Naive thymus-derived CD4-positive, alpha-beta T cell (primary cell): ENCODE results near the gene ASPG. TPM values are rescaled to one million over a fixed set of nuclear protein-coding genes. Genes with fewer than 3 reads are reported as not detected.

Experiments
- ATAC-seq: fragments of 150-1000 bp; cut with Tn5 transposase; 2 replicates; pipeline ENCODE4 v1.10.0; 2021; ENCODE audit warnings: mild to moderate bottlenecking, moderate library complexity
- CTCF ChIA-PET: fragments of 350-600 bp; sonication (Branson Sonifier 250); formaldehyde crosslinking; loops from one replicate; lab custom pipeline; 2021; ENCODE audit warnings: antibody characterized with exemption; lab: Charles Lee
- POLR2A ChIA-PET: fragments of 350-600 bp; sonication (Branson Sonifier 250); formaldehyde crosslinking; loops from one replicate; lab custom pipeline; 2021; ENCODE audit warnings: antibody characterized with exemption, inconsistent platforms; lab: Charles Lee
- DNase-seq, 9 donors: peaks; one replicate each; pipeline versions ENCODE4 v3.0.0 to v3.0.0-alpha.2; 2020 to 2022; ENCODE audit warnings: mixed read lengths in 1 of 9
- H3K27ac ChIP-seq: one replicate; pipeline ENCODE4 v1.7.0; 2013; ENCODE audit warnings: mild to moderate bottlenecking, low read depth, low read length, moderate library complexity
- H3K27me3 ChIP-seq, 2 donors: one replicate each; pipeline ENCODE4 v1.7.0; 2013; ENCODE audit warnings: low read length in 2 of 2, mild to moderate bottlenecking in 2 of 2, moderate library complexity in 2 of 2; ENCODE audit not compliant: control insufficient read depth in 2 of 2, insufficient read depth in 2 of 2
- H3K36me3 ChIP-seq, 3 experiments: 1 replicate in 2 of 3; 2 replicates in 1 of 3; pipeline ENCODE4 v1.7.0; 2013; ENCODE audit warnings: low read length in 3 of 3, mild to moderate bottlenecking in 3 of 3, moderate library complexity in 1 of 3; ENCODE audit not compliant: insufficient read depth in 3 of 3, control insufficient read depth in 2 of 3
- H3K4me1 ChIP-seq, 2 donors: one replicate each; pipeline ENCODE4 v1.7.0; 2013; ENCODE audit warnings: low read length in 2 of 2, mild to moderate bottlenecking in 2 of 2, moderate library complexity in 1 of 2; ENCODE audit not compliant: control insufficient read depth in 2 of 2, insufficient read depth in 2 of 2
- H3K4me3 ChIP-seq: 2 replicates; pipeline ENCODE4 v1.7.0; 2013; ENCODE audit warnings: mild to moderate bottlenecking, low read length
- H3K9me3 ChIP-seq, 3 experiments: 1 replicate in 2 of 3; 2 replicates in 1 of 3; pipeline ENCODE4 v1.7.0; 2013; ENCODE audit warnings: low read length in 3 of 3; ENCODE audit not compliant: control insufficient read depth in 2 of 3
- H3K27ac Mint-ChIP-seq, 9 donors: one replicate each; pipeline ENCODE4 v1.8.0; 2020 to 2022; ENCODE audit warnings: mixed read lengths in 9 of 9, mild to moderate bottlenecking in 8 of 9, moderate library complexity in 5 of 9, inconsistent platforms in 2 of 9
- H3K27me3 Mint-ChIP-seq, 5 donors: one replicate each; pipeline ENCODE4 v1.8.0; 2021 to 2022; ENCODE audit warnings: mixed read lengths in 5 of 5, mild to moderate bottlenecking in 1 of 5
- H3K36me3 Mint-ChIP-seq, 5 donors: one replicate each; pipeline ENCODE4 v1.8.0; 2020 to 2022; ENCODE audit warnings: mixed read lengths in 5 of 5, mild to moderate bottlenecking in 3 of 5, inconsistent platforms in 1 of 5
- H3K4me1 Mint-ChIP-seq, 7 donors: one replicate each; pipeline ENCODE4 v1.8.0; 2020 to 2022; ENCODE audit warnings: mixed read lengths in 7 of 7, mild to moderate bottlenecking in 3 of 7, inconsistent platforms in 1 of 7
- H3K4me3 Mint-ChIP-seq, 10 donors: one replicate each; pipeline ENCODE4 v1.8.0; 2020 to 2022; ENCODE audit warnings: mild to moderate bottlenecking in 10 of 10, mixed read lengths in 10 of 10, moderate library complexity in 6 of 10, inconsistent platforms in 2 of 10
- H3K9me3 Mint-ChIP-seq, 11 donors: one replicate each; pipeline ENCODE4 v1.8.0; 2020 to 2022; ENCODE audit warnings: mixed read lengths in 11 of 11, mild to moderate bottlenecking in 4 of 11, inconsistent platforms in 1 of 11, moderate library complexity in 1 of 11
- intact Hi-C, 2 donors: fragments of 100-400 bp; cut with micrococcal nuclease; formaldehyde crosslinking; loops; one replicate each; pipeline ENCODE4 v1.15.1; 2023
- polyA plus RNA-seq, 2 donors: library from polyadenylated mRNA; unstranded; fragments of 300-500 nt; fragmentation: Illumina TruSeq; gene quantifications; one replicate each; pipeline ENCODE4 v1.2.3, GENCODE V29; 2021
- total RNA-seq, 6 experiments: library from RNA in 5 of 6; stranded (reverse) in 5 of 6; gene quantifications; 1 replicate in 5 of 6; 2 replicates in 1 of 6; pipeline ENCODE4 v1.2.3 and lab custom pipeline; 2021 to 2026

The ASPG gene
- total and polyA plus RNA-seq, 7 experiments from 2014 or later = 0.11 to 0.38 TPM; not detected in 5

GRCh38 chr14:104141621-104142091, 56.2 kb downstream of the ASPG start:
- ATAC-seq (no peak), DNase-seq (peak in 1 of 9 donors; percentile 6)
- intact Hi-C loops = no loop called here
- peaks cover 4 to 18% (median 10%) of the 10 kb centered on the region in 5 donors for H3K27me3 Mint-ChIP-seq
- no peaks in the 10 kb centered on the region for H3K27me3 ChIP-seq
- H3K4me3 ChIP-seq = no peak overlapping the region
- no peaks in the 10 kb centered on the region for H3K36me3 ChIP-seq
- no peaks in the 10 kb centered on the region for H3K9me3 Mint-ChIP-seq
- ChIA-PET POLR2A (no interaction called here), CTCF (interaction anchor here (2.7 kb wide), 1 partner anchor 423 kb away, joined by 10 read pairs; no protein-coding TSS in a partner anchor)
- no peaks in the 10 kb centered on the region for H3K36me3 Mint-ChIP-seq
- H3K4me3 Mint-ChIP-seq = no peak overlapping the region
- no peaks in the 10 kb centered on the region for H3K4me1 ChIP-seq
- H3K9me3 ChIP-seq = no peaks in the 10 kb centered on the region
- peaks cover 0 to 9% (median 5%) of the 10 kb centered on the region in 7 donors for H3K4me1 Mint-ChIP-seq
- no peak overlapping the region for H3K27ac ChIP-seq
- no peak overlapping the region for H3K27ac Mint-ChIP-seq

GRCh38 chr14:104142136-104142945, 56.8 kb downstream of the ASPG start:
- DNase-seq (peak in 1 of 9 donors; percentile 5), ATAC-seq (no peak)
- H3K4me1 ChIP-seq = no peaks in the 10 kb centered on the region
- no peaks in the 10 kb centered on the region for H3K36me3 ChIP-seq
- no peaks in the 10 kb centered on the region for H3K27me3 ChIP-seq
- peaks cover 0 to 14% (median 4%) of the 10 kb centered on the region in 5 donors for H3K27me3 Mint-ChIP-seq
- no peaks in the 10 kb centered on the region for H3K9me3 Mint-ChIP-seq
- CTCF ChIA-PET = no interaction called here
- intact Hi-C loops = no loop called here
- no peak overlapping the region for H3K4me3 Mint-ChIP-seq
- no peak overlapping the region for H3K27ac Mint-ChIP-seq
- POLR2A ChIA-PET = no interaction called here
- no peaks in the 10 kb centered on the region for H3K9me3 ChIP-seq
- no peak overlapping the region for H3K4me3 ChIP-seq
- H3K36me3 Mint-ChIP-seq = no peaks in the 10 kb centered on the region
- H3K27ac ChIP-seq = no peak overlapping the region
- H3K4me1 Mint-ChIP-seq = peaks cover 0 to 3% (median 0%) of the 10 kb centered on the region in 7 donors

- H3K4me3 Mint-ChIP-seq = no peak overlapping the region
- ATAC-seq (no peak), DNase-seq (no peak)
- Histone ChIP-seq H3K9me3 (no peaks in the 10 kb centered on the region), H3K36me3 (no peaks in the 10 kb centered on the region), H3K27me3 (no peaks in the 10 kb centered on the region), H3K4me1 (no peaks in the 10 kb centered on the region), H3K27ac (no peak overlapping the region), H3K4me3 (no peak overlapping the region)
- ChIA-PET POLR2A (no interaction called here), CTCF (no interaction called here)
- no peak overlapping the region for H3K27ac Mint-ChIP-seq
- peaks cover 0 to 3% (median 0%) of the 10 kb centered on the region in 7 donors for H3K4me1 Mint-ChIP-seq
- peaks cover under 1 to 14% (median 4%) of the 10 kb centered on the region in 5 donors for H3K27me3 Mint-ChIP-seq
- intact Hi-C loops = no loop called here
- H3K36me3 Mint-ChIP-seq = no peaks in the 10 kb centered on the region
- H3K9me3 Mint-ChIP-seq = no peaks in the 10 kb centered on the region
Observed at GRCh38 chr14:104142946-104143470, 57.5 kb downstream of the ASPG start.

- peak overlapping the region in 1 of 10 donors; percentile 12 for H3K4me3 Mint-ChIP-seq
- Histone ChIP-seq H3K36me3 (no peaks in the 10 kb centered on the region), H3K4me3 (no peak overlapping the region), H3K4me1 (no peaks in the 10 kb centered on the region), H3K27ac (no peak overlapping the region), H3K27me3 (no peaks in the 10 kb centered on the region), H3K9me3 (no peaks in the 10 kb centered on the region)
- H3K27ac Mint-ChIP-seq = no peak overlapping the region
- H3K27me3 Mint-ChIP-seq = peaks cover 4 to 14% (median 4%) of the 10 kb centered on the region in 5 donors
- ATAC-seq = no peak
- DNase-seq = peak in 1 of 9 donors; percentile 4
- ChIA-PET POLR2A (no interaction called here), CTCF (no interaction called here)
- intact Hi-C loops = no loop called here
- H3K9me3 Mint-ChIP-seq = no peaks in the 10 kb centered on the region
- peaks cover 0 to 3% (median 0%) of the 10 kb centered on the region in 7 donors for H3K4me1 Mint-ChIP-seq
- H3K36me3 Mint-ChIP-seq = no peaks in the 10 kb centered on the region
Observed at GRCh38 chr14:104143521-104144452, 58.3 kb downstream of the ASPG start.

- ChIA-PET CTCF (no interaction called here), POLR2A (no interaction called here)
- peak overlapping the region in 1 of 10 donors; percentile 12 for H3K4me3 Mint-ChIP-seq
- no peak for ATAC-seq
- no peak for DNase-seq
- Histone ChIP-seq H3K4me1 (no peaks in the 10 kb centered on the region), H3K36me3 (no peaks in the 10 kb centered on the region), H3K9me3 (no peaks in the 10 kb centered on the region), H3K27me3 (no peaks in the 10 kb centered on the region), H3K4me3 (no peak overlapping the region), H3K27ac (no peak overlapping the region)
- no peaks in the 10 kb centered on the region for H3K9me3 Mint-ChIP-seq
- H3K36me3 Mint-ChIP-seq = no peaks in the 10 kb centered on the region
- H3K27ac Mint-ChIP-seq = no peak overlapping the region
- H3K4me1 Mint-ChIP-seq = peaks cover 0 to under 1% (median 0%) of the 10 kb centered on the region in 7 donors
- peaks cover 4 to 11% (median 4%) of the 10 kb centered on the region in 5 donors for H3K27me3 Mint-ChIP-seq
- intact Hi-C loops = no loop called here
Observed at GRCh38 chr14:104144453-104144790, 58.9 kb downstream of the ASPG start.

- no peaks in the 10 kb centered on the region for H3K9me3 Mint-ChIP-seq
- no peaks in the 10 kb centered on the region for H3K36me3 ChIP-seq
- H3K4me3 ChIP-seq = no peak overlapping the region
- H3K27me3 Mint-ChIP-seq = peaks cover 1 to 5% (median 4%) of the 10 kb centered on the region in 5 donors
- intact Hi-C loops = no loop called here
- no peak overlapping the region for H3K27ac ChIP-seq
- H3K4me1 Mint-ChIP-seq = no peaks in the 10 kb centered on the region
- H3K4me3 Mint-ChIP-seq = no peak overlapping the region
- no peak overlapping the region for H3K27ac Mint-ChIP-seq
- H3K4me1 ChIP-seq = no peaks in the 10 kb centered on the region
- H3K36me3 Mint-ChIP-seq = no peaks in the 10 kb centered on the region
- POLR2A ChIA-PET = no interaction called here
- DNase-seq = no peak
- no peak for ATAC-seq
- CTCF ChIA-PET = interaction anchor here (0.6 kb wide), 1 partner anchor 17 kb away, joined by 5 read pairs; no protein-coding TSS in a partner anchor
- H3K9me3 ChIP-seq = no peaks in the 10 kb centered on the region
- H3K27me3 ChIP-seq = no peaks in the 10 kb centered on the region
Observed at GRCh38 chr14:104144911-104145825, 59.7 kb downstream of the ASPG start.
